Measurements from ENCODE around the gene TPRN.

DNA sequence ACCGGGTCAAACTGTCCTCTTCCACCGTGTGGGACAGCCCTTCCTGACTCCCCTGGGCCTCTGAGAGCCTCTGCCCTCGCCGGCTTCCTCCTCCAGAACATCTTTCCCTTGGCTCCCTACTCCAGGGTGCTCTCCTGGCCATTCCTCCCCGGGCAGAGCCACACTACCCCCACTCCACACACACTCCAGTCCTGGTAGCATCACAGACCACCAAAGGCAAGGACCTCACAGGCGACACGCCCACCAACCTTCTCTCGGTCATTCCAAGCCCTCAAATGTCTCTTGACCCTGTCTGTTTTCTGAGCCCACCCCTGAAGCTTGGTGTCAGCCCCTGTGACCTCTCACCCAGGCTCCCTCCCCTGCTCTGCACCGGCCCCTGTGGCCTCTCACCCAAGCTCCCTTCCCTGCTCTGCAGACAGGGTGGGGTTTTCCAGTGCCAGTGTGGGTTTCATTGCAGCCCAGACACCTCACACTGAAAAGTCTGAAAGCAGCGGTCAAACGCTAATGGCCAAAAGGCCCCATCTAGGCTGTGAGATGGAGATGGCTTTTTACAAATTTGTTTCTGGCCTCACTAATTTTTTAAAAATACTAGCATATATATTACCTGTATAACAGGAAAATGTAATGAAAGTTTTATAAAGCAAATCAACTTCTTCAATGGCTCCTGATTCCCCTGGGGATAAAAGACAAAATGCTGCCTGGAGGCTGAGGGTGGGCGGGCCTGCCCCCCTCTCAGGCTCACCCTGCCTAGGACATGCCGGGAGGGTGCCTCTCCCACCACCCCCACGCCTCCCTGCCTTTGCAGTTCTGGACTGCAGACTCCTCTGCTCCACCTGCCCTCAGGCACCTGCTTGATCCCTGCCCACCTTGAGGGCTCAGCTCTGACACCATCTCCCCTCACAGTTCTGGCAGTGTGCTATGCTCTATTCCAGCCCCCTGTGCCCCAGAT, 41.2 kb downstream of the TPRN start:
- TF ChIP-seq USF1 (IDR thresholded peaks at IDR 0.05; ENCODE audit: borderline replicate concordance, low read depth) (no peak), JUND (IDR thresholded peaks at IDR 0.05) (no peak)
